Right lung (tissue), 5 donors: Measurements from ENCODE around the gene DBH. TPM values are rescaled to one million over a fixed set of nuclear protein-coding genes. Genes with fewer than 3 reads are reported as not detected.

Experiments
- DNase-seq, 2 donors: peaks; one replicate each; pipeline ENCODE4 v3.0.0-alpha.2; 2013
- polyA plus RNA-seq, 5 donors: library from polyadenylated mRNA; unstranded; fragments of 120-200 nt; gene quantifications; one replicate each; pipeline versions ENCODE4 v1.2.1 to v1.2.3, GENCODE V29; 2013; ENCODE audit warnings: inconsistent platforms in 1 of 5, low replicate concordance in 1 of 5; ENCODE audit not compliant: insufficient read length in 5 of 5, insufficient read depth in 1 of 5

The DBH gene
- polyA plus RNA-seq, 5 donors = 1.1 to 2.2 (median 1.5) TPM

DNA sequence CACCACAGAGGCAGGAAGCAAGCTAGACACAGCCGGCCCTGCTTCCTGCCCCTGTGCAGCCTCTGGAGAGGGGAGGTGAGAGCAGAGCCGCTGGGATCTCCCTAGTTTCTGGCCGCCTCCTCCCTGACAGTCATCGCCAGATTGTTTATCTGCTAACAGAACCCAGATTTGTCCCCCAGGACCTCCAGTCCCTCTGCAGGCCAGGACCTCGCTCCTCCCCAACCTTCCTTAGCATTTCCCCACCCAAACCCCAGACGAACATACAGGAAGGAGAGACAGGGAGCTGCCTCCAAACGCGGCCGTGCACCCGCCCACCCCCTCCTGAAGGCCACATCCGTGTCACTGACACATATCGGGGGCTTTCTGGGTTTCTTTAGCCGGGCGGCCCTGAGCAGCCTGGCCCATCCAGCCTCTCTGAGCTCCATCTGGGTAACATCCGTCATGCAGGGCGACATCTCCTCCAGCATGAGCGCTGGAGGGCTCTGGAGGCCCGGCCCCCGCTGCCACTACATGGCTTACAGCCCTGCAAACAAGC, 47.5 kb downstream of the DBH start:
- DNase-seq = no peak

DNA sequence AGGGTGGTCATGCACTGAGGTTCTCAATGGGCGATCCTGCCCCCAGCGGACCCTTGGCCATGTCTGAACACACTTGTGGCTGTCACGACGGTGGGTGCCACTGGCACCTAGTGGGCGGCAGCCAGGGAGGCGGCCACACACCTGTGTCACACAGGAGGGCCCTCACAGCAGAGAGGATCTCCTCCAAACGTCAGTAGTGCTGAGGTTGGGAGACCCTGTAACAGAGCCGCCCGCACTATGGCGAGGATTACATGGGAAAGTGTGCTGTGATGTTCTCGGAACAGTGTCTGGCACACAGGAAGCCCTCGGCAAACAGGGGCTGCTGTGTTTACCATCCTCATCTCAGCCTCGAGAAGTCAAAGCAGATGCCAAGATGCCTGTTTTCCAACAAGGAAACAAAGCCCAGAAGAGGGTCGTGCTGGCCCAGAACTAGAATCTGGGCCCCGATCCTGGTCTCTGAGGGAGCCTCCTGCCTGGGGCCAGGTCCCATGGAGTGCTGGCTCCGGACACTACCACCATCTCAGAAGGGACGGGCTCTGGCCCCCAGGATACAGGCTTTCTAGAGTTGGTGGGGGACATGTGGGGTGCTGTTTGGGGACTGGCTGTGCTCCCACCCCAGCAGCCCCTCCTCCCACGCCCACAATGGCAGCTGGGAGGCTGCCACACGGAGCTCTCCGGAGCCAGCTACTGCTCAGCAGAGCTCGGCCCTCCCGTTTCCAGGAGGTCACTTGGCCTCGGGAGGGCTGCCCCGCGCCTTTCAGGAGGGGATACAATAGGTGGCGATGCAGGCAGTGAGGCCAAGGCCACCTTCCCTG, 48.2 kb downstream of the DBH start:
- no peak for DNase-seq

DNA sequence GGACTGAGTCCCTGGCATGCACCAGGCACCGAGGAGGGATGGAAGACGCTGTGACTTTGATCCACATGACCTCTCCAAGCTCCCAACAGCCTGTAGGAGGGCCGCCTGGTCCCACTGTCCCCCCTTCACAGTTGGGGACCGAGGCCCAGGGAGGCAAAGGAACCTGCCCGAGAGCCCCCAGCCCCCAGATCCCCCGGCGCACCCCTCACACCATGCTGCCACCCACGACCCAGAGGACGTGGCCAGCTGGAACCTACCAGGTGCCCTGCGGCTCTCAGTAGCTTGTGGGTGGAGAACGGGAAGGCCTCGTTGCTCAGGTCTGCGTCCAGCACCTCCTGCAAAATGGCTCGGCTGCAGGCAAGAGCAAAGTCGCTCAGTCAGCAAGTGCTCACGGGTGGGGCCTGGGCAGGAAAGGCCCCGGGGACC, 48.8 kb downstream of the DBH start:
- DNase-seq = no peak

DNA sequence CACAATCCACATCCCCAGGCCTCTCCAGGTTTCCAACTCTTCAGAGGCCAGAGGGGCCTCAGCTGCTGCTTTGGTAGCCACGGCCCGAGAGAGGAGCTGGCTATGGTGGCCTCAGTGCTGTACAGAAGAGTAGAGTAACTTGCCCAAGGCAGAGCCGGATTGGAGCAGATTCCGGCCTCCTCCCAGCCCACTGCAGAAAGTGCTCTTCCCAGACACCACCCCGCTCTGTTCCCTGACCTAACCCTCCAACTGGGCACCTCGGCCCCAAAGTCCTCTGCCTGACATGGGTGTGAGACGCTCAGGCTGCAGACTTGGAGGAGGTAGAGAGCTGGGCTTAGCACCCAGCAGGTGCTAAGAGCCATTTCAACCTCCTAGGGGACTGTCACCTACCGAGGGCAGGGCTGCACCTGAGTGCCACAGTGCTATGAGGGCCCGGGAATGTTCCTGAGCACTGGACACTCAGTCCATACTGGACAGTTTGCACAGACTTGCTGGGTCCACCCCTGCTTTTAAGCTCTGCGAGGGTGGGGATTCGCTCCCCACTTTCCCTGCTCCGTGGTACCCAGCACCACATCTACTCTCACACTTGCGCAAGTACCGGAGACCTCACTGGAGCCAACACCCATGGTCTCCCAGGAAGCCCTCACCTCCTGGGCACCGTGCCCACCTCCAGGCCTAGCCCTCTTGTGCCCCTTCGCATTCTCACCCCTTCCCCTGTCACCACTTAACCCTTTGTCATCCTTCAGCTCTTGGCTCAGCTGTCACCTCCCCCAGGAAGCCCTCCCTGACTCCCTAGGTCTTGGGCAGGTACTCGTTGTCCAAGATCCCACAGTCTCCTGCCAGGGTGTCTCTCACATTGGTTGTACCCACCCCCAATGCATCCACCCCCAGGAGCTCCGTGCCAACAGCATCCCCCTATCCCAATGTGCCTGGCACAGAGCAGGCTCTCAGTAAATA, 49.8 kb downstream of the DBH start:
- no peak for DNase-seq

DNA sequence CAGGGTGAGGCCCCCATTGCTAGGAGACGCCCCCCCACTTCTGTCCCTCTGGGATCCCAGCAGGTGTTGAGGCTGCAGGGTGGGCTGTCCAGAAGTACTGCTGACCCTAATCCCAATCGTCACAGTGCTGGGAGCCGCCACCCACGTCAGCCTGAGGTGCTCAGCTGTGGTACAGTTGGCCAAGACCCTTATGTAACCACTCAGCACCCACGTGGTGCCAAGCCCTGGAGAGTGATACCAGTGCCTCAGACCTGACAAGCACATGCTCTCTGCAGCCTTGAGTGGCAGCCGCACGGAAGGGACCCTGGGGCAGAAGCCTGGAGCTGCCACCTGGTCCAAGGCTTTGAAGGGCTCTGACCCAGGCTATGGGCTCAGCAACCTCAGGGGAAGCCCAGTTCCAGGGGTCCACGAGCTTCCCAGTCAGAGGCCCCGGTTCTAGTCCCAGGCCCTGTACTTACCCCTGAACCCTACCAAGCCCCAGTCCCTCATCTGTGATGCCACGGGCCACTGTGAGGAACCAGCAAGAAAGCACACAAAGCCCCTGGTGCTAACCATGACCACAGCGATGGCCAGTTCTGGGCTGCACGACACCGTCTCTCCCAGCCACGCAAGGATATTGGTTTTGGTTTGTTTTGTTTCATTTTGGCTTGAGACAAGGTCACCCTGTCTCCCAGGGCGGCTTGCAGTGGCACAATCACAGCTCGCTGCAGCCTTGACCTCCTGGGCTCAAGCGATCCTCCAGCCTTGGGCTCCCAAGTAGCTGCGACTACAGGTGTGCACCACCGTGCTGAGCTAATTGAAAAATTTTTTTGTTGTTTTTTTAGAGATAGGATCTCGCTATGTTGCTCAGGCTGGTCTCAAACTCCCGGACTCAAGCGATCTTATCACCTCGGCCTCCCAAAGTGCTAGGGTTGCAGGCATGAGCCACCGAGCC, 50.7 kb downstream of the DBH start:
- no peak for DNase-seq

DNA sequence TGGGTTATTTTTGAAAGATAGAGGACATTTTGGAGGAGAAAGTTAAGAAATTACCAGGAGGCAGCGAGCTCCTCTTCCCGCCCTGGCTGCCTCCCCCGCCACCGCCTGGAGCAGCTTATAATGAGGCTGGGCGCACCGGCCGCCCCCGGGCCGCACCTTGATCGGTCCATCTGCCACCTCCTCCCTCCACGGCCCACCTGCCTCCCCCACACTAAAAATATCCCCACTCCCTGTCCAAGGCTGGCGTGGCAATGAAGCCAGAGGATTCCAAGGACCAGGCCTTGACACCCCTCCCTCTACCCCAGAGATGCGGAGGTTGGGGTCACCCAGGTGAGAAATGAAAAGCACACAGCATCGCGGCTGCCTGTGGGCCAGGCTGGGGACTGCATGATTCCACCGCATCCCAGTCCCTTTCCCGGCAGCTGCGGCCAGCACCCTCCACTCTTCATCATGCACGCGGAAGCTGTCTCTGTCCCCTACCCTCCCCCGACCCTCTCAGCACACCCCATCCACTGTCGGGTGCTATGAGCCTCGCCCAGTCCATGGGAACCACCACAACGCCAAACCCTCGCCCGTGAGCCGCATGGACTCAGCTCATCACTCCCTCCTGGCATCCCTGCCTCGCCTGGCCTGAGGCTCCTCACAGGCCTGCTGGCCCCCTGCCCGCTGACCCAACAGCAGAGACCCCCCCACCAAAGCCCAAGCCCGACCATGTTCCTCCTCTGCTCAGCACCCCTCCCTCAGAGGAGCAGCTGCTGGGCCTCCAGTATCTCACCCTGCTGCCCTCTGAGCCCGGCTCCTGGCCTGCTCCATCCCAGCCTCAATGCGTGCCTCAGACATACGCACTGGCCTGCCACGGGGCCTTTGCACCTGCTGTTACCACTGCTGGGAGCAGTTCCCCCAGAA, 51.9 kb downstream of the DBH start:
- no peak for DNase-seq

DNA sequence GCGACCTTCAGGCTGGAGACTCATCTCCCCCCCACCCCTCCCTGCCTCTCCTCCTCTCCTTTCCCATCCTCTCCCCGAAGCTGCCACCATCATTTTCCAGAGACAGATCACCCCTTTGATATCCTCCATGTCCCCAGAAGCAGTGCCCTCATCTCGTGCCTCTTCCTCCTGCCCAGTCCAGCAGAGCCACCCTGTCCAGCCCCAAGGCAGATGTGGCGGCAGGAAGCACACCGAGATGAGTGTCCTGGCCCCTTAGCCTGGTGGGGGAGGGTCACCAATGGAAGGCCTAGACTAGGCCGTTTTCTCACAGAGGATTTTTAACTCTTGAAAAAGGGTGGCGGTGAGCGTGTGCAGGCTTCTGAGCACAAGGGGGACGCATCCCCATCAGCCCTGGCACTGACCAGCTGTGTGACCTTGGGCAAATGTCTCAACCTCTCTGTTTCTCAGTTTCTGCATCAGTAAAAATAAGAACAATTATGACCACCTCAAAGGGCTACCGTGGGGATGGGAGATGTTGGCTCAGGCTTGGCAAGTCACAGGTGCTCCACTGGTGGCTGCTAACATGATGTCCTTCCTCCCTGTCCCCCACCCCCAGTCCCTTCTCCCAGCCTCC, 53.1 kb downstream of the DBH start:
- DNase-seq = no peak

DNA sequence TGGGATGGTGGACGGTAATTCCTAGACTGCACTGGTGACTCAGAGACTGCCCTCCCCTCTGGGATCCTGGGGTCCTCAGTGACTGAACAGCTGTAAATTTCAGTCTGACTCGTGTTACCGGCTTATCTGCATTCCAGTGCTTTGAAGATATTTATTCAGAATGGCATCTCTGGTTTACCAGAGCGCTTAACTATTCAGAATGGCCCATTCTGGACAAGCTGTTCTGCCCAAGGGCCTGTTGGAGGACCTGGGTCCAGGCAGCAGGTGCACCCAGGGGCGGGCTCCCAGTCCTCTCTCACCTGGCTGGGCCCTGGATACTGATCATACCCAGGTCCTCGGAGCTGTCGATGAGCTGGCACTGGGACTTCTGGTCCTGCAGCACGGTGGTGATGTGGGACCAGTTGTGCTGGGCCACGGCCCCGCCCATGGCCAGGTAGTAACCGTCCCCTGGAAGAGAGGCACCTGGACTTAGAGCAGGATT, 54.0 kb downstream of the DBH start:
- peak in 1 of 2 donors; percentile 61 for DNase-seq

DNA sequence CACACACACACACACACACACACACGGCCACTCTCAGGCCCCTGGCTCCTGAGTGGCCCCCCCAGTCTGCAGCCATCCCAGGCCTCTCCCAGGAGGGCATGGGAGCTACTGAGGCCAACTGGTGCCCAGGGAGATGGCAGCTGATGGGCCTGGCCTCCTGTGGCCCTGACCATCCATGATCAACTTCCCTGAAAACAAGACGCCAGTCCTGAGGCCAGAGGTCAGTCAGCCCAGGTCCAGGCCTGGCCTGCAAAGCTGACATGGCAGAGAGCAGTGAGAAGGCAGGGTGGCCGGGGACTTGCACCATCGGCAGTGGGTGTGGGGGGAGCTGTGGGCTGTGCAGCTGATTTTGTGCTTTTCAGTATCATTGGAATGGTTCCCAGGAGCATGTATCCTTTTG, 55.0 kb downstream of the DBH start:
- no peak for DNase-seq

DNA sequence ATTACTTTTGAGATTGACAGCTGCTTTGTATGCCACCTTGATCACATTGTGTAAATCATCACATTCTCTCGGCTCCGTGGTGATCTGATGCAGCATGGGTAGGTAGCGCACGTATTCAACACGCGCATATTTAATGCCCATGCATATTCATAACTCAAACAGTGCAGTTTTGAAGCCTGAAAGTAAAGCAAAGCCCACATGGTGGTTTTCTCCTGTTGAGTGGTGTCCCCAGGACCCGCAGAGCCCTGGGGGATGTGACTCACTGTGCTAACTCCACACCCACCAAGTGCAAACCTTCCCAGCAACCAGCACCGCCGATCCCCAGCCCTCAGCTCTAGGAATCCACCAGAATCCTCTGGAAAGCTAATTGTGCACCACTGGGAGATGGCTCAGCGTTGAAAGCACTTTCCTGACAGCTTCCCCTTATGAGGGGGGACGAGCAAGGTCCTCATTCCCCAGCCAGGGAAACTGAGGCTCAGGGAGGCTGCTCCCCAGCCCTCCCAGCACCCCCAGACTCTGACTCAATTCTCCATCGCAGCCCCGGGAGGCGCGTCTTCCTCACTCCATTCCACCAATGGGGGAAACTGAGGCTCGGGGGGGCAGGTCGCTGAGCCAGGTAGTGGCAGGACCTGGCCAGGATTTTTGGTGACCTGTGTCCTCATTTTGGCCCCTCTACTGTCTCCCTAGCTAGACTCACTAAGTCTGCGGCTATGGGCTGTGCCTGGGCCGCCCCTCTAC, 55.6 kb downstream of the DBH start:
- no peak for DNase-seq

DNA sequence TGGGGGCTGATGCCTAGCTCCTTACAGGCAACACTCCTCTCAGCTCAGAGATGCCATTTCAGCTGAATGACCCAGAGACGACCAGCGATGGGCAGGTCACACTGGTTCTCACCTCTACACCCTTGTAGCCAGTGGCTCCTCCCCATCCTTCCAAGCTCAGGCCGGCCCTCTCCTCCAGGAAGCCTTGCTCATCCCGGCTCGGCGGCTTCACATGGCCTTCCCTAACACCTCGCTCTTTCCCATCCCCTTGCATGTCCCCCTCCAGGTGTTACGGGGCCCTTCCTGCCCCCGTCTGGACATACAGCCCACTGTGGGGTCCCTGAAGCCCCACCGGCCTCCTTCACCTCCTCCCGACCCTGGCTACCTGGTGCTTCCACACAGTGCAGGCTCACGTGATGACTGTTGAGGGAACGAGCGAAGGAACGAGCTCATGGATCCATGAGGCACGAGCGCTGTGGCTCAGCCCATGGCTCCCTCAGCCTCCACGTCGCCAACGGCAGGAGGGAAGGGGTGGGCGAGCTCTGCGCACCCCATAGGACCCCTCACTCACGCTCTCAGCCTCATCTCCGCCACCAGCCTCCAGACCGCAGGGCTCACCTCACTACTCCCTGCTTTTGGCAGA, 56.3 kb downstream of the DBH start:
- DNase-seq = no peak

DNA sequence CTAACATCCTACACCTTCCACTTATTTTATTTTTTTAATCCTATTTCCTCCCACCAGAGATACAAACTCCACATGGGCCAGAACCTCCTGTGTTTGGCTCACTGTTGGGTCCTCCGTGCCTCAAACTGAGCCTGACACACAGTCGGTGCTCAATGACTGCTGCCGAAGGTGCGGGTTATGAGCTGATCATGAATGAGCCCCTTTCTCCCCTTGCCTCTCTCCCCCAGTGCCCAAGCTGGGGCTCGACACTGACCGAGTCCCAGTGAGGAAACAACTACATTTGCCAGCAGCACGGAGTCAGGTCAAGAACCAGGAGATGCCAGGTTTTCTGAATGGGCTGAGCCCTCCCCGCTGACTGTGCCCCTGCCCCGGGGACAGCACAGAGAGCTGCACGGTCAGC, 57.0 kb downstream of the DBH start:
- no peak for DNase-seq

DNA sequence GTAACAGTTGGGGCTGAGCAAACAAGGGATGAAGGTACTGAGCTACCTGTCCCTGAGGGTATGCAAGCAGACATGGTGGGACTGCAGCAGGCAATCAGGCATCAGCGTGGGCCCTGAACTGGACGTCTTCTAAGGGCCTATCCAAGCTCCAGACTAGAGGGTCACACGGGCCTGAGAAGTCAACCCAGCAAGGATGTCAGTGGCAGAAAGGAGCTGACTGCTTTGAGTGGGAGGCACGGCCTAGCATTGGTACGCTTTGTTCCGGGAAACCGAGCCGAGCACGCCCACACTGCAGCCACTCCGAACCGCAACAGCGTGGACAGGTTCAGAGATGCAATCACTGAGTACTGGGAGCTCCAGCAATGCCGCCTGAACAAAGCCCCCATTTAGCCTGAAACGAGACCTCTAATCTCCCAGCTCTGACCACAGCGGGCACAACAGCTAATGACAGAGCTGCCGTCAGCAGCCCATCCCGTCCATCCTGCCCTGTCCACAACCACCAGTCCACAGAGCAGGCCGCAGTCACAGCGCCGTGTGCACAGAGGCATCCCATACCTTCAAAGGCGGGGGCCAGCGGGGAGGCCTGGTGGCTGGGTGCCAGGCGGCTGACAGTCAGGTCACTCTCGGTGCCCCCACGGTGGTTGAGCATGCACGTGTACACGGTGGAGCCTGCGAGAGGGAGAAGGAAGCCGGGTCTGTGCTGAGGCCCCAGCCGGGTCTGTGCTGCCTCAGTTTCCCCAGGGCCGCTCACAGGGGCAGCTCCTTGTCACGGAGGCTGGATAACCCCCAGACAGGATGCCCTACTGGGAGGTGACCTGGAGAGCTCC, 57.8 kb downstream of the DBH start:
- DNase-seq = no peak

DNA sequence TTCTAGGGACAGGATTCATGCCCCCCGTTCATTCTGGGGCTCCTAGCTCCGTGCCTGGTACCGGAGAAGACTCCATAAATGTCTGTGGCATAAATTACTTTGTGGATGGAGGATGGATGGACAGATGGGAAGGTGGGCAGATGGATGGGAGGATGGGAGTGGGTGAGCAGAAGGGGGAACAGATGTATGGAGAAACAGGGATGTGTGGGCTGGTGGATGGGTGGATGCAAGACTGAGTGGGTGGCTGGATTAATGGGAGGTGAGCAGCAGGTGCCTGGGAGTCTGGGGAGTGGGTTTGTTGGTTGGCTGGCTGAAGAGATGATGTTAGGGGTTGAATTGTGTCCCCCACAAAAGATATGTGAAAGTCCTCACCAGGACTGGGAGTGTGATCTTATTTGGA, 58.5 kb downstream of the DBH start:
- no peak for DNase-seq

DNA sequence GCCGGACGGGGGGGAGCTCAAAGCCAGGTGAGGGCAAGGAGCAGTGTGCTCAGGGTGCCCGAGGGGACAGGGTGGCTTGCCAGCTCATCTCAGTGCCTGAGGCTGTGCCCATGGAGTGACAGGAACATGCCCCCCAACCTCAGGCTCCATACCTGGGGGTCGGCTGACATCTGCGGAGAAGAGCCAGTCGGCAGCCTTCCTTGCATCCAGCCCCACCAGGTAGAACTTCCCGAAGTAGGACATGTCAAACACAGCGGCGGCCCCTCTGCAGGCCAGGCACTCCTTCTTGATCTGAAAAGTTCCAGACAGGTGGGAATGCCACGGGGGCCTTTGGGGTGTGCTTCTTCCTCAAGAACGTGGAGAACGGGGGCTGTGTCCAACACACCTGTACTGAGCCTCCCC, 59.9 kb downstream of the DBH start:
- no peak for DNase-seq

DNA sequence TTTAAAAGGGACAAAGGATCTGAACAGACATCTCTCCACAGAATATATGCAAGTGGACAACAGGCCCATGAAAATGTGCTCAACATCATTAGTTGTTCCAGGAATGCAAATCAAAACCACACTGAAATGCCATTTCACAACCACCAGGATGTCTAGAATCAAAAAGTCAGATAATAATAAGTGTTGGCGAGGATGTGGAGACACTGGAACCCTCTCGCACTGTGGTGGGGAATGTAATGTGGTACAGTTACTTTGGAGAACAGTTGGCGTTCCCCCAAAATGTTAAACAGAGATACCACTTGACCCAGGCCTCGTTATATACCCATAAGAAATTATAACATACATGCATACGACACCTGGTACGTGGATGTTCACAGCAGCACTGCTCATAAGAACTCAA, 63.4 kb downstream of the DBH start:
- no peak for DNase-seq

DNA sequence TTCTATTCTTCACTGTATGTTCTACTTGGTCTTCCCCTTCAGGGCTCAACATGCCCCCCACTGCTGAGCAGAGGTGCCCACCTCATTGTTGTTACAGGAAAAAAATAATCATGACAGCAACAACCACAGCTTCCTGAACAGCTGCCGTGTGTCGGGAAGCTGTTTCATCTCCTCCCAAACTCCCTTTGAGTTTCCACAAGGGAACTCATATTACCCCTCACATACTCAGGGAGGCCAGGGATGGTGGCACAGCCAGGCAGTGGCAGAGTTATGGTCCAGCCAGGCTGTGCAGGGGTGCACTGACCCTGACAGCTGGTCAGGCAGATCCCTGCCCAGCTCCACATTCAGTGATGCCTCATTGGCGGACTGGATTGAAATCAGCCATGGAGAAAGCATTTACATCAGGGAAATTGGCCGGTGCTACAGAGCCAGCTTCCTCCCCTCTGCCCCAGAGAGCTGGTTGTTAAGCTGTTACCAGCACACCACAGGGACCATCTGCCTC, 64.7 kb downstream of the DBH start:
- no peak for DNase-seq
